WI38 (cell line): ENCODE data around the gene C3orf70.

Experiments
- H3K4me3 ChIP-seq: 2 replicates; pipeline ENCODE4 v1.5.1; 2011; ENCODE audit warnings: low read depth, mild to moderate bottlenecking, control low read depth, low read length
- CTCF ChIP-seq: IDR thresholded peaks from 2 replicates; pipeline ENCODE4 v1.5.1; 2012; ENCODE audit warnings: low read depth, mild to moderate bottlenecking, control low read depth, low read length

C3orf70 gene, protein sequence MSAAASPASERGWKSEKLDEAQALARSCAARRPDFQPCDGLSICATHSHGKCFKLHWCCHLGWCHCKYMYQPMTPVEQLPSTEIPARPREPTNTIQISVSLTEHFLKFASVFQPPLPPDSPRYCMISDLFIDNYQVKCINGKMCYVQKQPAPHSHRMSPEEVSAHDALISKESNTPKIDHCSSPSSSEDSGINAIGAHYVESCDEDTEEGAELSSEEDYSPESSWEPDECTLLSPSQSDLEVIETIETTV

GRCh38 chr3:185152410-185153170 lies at the start of gene C3orf70:
Gene C3orf70 (minus strand): TSS chr3:185153060. CDS start chr3:185152823, 237 bp downstream.
- peak within 1 kb of the TSS; percentile 44 for H3K4me3 ChIP-seq
- TF ChIP-seq CTCF, result no peak

- no peak for TF ChIP-seq CTCF
- no peak overlapping the region for H3K4me3 ChIP-seq
Observed at GRCh38 chr3:185200639-185201038, 47.8 kb upstream of the C3orf70 start.

GRCh38 chr3:185199671-185200070 lies 46.8 kb upstream of the C3orf70 start:
- no peak overlapping the region for H3K4me3 ChIP-seq
- no peak for TF ChIP-seq CTCF

GRCh38 chr3:185199206-185199605 lies 46.3 kb upstream of the C3orf70 start:
- no peak for TF ChIP-seq CTCF
- no peak overlapping the region for H3K4me3 ChIP-seq

DNA sequence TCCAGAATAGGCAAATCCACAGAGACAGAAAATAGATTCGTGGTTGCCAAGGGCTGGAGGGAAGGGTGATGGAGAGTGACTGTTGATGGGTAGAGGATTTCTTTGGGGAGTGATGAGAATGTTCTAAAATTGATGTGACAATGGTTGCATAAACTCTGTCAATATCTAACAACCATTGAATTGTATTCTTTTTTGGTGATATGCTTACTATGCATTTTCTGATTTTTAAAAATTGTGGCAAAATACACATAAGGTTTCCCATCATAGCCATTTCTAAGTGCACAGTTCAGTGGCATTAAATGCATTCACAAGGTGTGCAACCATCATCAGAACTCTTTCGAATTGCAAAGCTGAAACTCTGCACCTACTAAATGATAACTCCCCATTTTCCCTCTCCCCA lies 44.2 kb upstream of the C3orf70 start:
- H3K4me3 ChIP-seq, result no peak overlapping the region
- no peak for TF ChIP-seq CTCF

- no peak for TF ChIP-seq CTCF
- no peak overlapping the region for H3K4me3 ChIP-seq
Observed at GRCh38 chr3:185195652-185196051, 42.8 kb upstream of the C3orf70 start.

GRCh38 chr3:185188816-185189215 lies 36.0 kb upstream of the C3orf70 start:
- TF ChIP-seq CTCF, result no peak

More at GRCh38 chr3:185188816-185189215, 36.0 kb upstream of the C3orf70 start:
- no peak overlapping the region for H3K4me3 ChIP-seq
